OCI-LY1 (cell line): ENCODE results near the gene ASCL2.

ENCODE experiments used
- CTCF ChIP-seq: fragments of 200-600 bp; sonication (generic), shearing (Covaris generic); IDR thresholded peaks from 2 replicates; pipeline ENCODE4 v1.5.1; 2017; ENCODE audit warnings: mild to moderate bottlenecking, antibody characterized with exemption, low read length, moderate library complexity, mixed read lengths
- EZH2 ChIP-seq: fragments of 200-600 bp; sonication (generic), shearing (Covaris generic); IDR thresholded peaks from 2 replicates; pipeline ENCODE4 v1.8.0; 2017; ENCODE audit warnings: borderline replicate concordance, mixed run types, mild to moderate bottlenecking, antibody characterized with exemption, low read length, moderate library complexity, mixed read lengths

GRCh38 chr11:2265396-2265795 lies 5.0 kb downstream of the ASCL2 start:
- no peak for TF ChIP-seq CTCF
- TF ChIP-seq EZH2, result no peak
